SK-N-SH treated with all-trans-retinoic acid at 6 μM for 48 hours (cell line): ENCODE measurements around the gene IRAG1.

ENCODE experiments used
- ATAC-seq: fragments of 200-7000 bp; cut with Tn5 transposase; 3 replicates; pipeline ENCODE4 v1.9.1; 2020; ENCODE audit warnings: mild to moderate bottlenecking, moderate library complexity
- ARNTL ChIP-seq: fragments of 450-650 bp; formaldehyde crosslinking; IDR thresholded peaks from 2 replicates; pipeline ENCODE4 v1.5.0; 2020; ENCODE audit warnings: low read depth, mild to moderate bottlenecking, moderate library complexity, borderline replicate concordance
- BACH2 ChIP-seq: fragments of 250-450 bp; sonication (Bioruptor Pico); IDR thresholded peaks from 2 replicates; pipeline ENCODE4 v1.9.0; 2021; ENCODE audit warnings: mild to moderate bottlenecking, borderline replicate concordance
- CSDC2 ChIP-seq: fragments of 250-450 bp; sonication (Bioruptor Pico); IDR thresholded peaks from 2 replicates; pipeline ENCODE4 v1.5.0; 2020; ENCODE audit warnings: mild to moderate bottlenecking, moderate library complexity
- CSRNP3 ChIP-seq: fragments of 250-450 bp; sonication (Bioruptor Pico); IDR thresholded peaks from 2 replicates; pipeline ENCODE4 v1.5.1; 2021; ENCODE audit warnings: mild to moderate bottlenecking, moderate library complexity
- GLIS3 ChIP-seq: fragments of 250-450 bp; sonication (Bioruptor Pico); IDR thresholded peaks from 2 replicates; pipeline ENCODE4 v1.5.0; 2020; ENCODE audit warnings: mild to moderate bottlenecking, moderate library complexity
- ISL1 ChIP-seq: fragments of 250-450 bp; sonication (Bioruptor Pico); IDR thresholded peaks from 2 replicates; pipeline ENCODE4 v2.1.2; 2022; ENCODE audit warnings: mild to moderate bottlenecking, moderate library complexity
- POU6F1 ChIP-seq: fragments of 250-450 bp; sonication (Bioruptor Pico); IDR thresholded peaks from 2 replicates; pipeline ENCODE4 v1.8.0; 2021; ENCODE audit warnings: low read depth, mild to moderate bottlenecking, moderate library complexity, borderline replicate concordance
- PPARA ChIP-seq: fragments of 250-450 bp; sonication (Bioruptor Pico); IDR thresholded peaks from 2 replicates; pipeline ENCODE4 v1.5.0; 2020; ENCODE audit warnings: mild to moderate bottlenecking, borderline replicate concordance
- RARB ChIP-seq: fragments of 250-450 bp; sonication (Bioruptor Pico); IDR thresholded peaks from 2 replicates; pipeline ENCODE4 v1.8.0; 2021; ENCODE audit warnings: mild to moderate bottlenecking, moderate library complexity
- SNAI2 ChIP-seq: fragments of 250-450 bp; sonication (Bioruptor Pico); IDR thresholded peaks from 2 replicates; pipeline ENCODE4 v1.5.0; 2020; ENCODE audit warnings: mild to moderate bottlenecking, moderate library complexity
- TOX ChIP-seq: fragments of 250-450 bp; sonication (Bioruptor Pico); IDR thresholded peaks from 2 replicates; pipeline ENCODE4 v1.8.0; 2021; ENCODE audit warnings: mild to moderate bottlenecking, moderate library complexity, borderline replicate concordance
- TSHZ2 ChIP-seq: fragments of 250-450 bp; sonication (Bioruptor Pico); IDR thresholded peaks from 2 replicates; pipeline ENCODE4 v1.5.0; 2020; ENCODE audit warnings: mild to moderate bottlenecking, moderate library complexity
- ZC3H10 ChIP-seq: fragments of 250-450 bp; sonication (Bioruptor Pico); IDR thresholded peaks from 2 replicates; pipeline ENCODE4 v1.5.1; 2021; ENCODE audit warnings: mild to moderate bottlenecking, moderate library complexity
- ZFP3 ChIP-seq: fragments of 250-450 bp; sonication (Bioruptor Pico); IDR thresholded peaks from 2 replicates; pipeline ENCODE4 v1.5.0; 2020; ENCODE audit warnings: mild to moderate bottlenecking, moderate library complexity
- ZNF565 ChIP-seq: fragments of 450-650 bp; formaldehyde crosslinking; conservative IDR thresholded peaks from 2 replicates; pipeline ENCODE4 v1.5.0; 2020; ENCODE audit warnings: low read depth, mild to moderate bottlenecking, moderate library complexity
- ZNF70 ChIP-seq: fragments of 450-650 bp; formaldehyde crosslinking; IDR thresholded peaks from 2 replicates; pipeline ENCODE4 v1.5.0; 2020; ENCODE audit warnings: mild to moderate bottlenecking, moderate library complexity
- ZNF8 ChIP-seq: fragments of 450-650 bp; formaldehyde crosslinking; IDR thresholded peaks from 2 replicates; pipeline ENCODE4 v1.5.0; 2020; ENCODE audit warnings: mild to moderate bottlenecking, moderate library complexity
- TF ChIP-seq, protein P1 (sequence below): fragments of 250-450 bp; sonication (Bioruptor Pico); IDR thresholded peaks from 2 replicates; pipeline ENCODE4 v1.8.0; 2020; ENCODE audit warnings: mild to moderate bottlenecking, moderate library complexity, borderline replicate concordance

Gene IRAG1

DNA sequence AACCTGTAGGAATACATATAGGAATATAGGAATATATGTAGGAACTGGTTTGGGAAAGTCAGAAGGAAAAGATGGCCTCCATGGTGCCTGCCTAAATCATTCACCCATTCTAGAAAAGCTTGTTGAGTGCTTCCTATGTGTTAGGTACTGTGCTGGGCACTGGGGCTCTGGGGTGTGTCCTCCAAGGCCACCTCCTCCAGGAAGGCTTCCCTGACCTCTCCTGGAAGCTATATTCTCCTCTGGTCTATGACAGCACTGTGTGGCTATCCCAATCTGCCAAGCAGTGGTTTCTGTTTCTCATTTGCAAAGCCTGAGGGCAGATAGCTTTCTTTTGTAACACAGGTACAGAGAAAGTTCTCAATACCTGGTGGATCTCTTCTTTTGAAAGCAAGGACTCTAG lies 30.2 kb downstream of the IRAG1 start (continued):
- TF ChIP-seq CSRNP3 (CRISPR knock-in tag) (no peak), PPARA (CRISPR knock-in tag) (no peak), ARNTL (no peak)

DNA sequence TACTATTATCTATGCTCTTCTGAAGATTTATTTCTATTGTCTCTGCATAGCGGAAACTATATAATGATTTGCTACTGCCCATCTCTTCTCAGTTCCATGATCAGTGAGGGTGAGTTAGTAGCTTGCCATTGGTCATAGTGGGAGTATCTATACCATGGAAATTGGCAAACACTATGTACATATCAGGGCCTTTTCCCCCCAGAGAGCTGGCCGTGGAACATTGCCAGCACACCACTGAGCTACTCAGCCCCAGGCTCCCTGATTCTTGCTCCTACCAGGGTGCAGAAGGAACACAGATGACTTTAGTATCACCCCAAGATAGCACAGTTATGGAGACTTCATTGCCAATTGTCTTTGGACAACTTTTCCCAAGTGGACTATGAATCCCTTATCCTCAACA lies 33.2 kb downstream of the IRAG1 start:
- ATAC-seq: no peak
- TF ChIP-seq ZC3H10 (no peak), TSHZ2 (CRISPR knock-in tag) (no peak), ZNF70 (CRISPR knock-in tag) (no peak), TOX (CRISPR knock-in tag) (no peak), SNAI2 (CRISPR knock-in tag) (no peak), ZNF565 (no peak), ZNF8 (no peak), CSRNP3 (CRISPR knock-in tag) (no peak), PPARA (CRISPR knock-in tag) (no peak), CSDC2 (CRISPR knock-in tag) (no peak), BACH2 (no peak), RARB (CRISPR knock-in tag) (no peak)
- TF ChIP-seq, protein P1, sequence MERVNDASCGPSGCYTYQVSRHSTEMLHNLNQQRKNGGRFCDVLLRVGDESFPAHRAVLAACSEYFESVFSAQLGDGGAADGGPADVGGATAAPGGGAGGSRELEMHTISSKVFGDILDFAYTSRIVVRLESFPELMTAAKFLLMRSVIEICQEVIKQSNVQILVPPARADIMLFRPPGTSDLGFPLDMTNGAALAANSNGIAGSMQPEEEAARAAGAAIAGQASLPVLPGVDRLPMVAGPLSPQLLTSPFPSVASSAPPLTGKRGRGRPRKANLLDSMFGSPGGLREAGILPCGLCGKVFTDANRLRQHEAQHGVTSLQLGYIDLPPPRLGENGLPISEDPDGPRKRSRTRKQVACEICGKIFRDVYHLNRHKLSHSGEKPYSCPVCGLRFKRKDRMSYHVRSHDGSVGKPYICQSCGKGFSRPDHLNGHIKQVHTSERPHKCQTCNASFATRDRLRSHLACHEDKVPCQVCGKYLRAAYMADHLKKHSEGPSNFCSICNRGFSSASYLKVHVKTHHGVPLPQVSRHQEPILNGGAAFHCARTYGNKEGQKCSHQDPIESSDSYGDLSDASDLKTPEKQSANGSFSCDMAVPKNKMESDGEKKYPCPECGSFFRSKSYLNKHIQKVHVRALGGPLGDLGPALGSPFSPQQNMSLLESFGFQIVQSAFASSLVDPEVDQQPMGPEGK (CRISPR knock-in tag): no peak

- no peak for TF ChIP-seq ZNF8
- no peak for TF ChIP-seq PPARA (CRISPR knock-in tag)
- no peak for TF ChIP-seq ARNTL
- peak; percentile 44 for TF ChIP-seq ISL1
- TF ChIP-seq CSDC2 (CRISPR knock-in tag): no peak
- TF ChIP-seq ZFP3: no peak; the same call in 1 of the 2 replicates
- no peak for TF ChIP-seq GLIS3
- ATAC-seq: peak; percentile 72
Observed at GRCh38 chr11:10659339-10660216, 34.0 kb downstream of the IRAG1 start.

GRCh38 chr11:10658621-10659338 lies 34.8 kb downstream of the IRAG1 start:
- ATAC-seq: peak; percentile 17
- TF ChIP-seq POU6F1 (CRISPR knock-in tag) (no peak), ZFP3 (no peak), BACH2 (no peak), ZNF8 (no peak), ISL1 (no peak)
